PC-3 (cell line): ENCODE results near the gene FSTL1. TPM values are rescaled to one million over a fixed set of nuclear protein-coding genes. Genes with fewer than 3 reads are reported as not detected.

Experiments
- ATAC-seq: fragments of 200-7000 bp; cut with Tn5 transposase; 2 replicates; pipeline ENCODE4 v1.9.1; 2020; ENCODE audit warnings: mild to moderate bottlenecking, moderate library complexity
- BruUV-seq: library from RNA; stranded (reverse); fragments of 400-500 nt; replicated peaks from 2 replicates; lab custom pipeline; 2021; lab: Mats Ljungman, UMichigan
- CTCF ChIA-PET: fragments of 300-600 bp; sonication (Branson Sonifier 250); formaldehyde crosslinking; loops from one replicate; lab custom pipeline; 2022; ENCODE audit warnings: antibody characterized with exemption; lab: Charles Lee
- POLR2A ChIA-PET: fragments of 300-600 bp; sonication (Branson Sonifier 250); formaldehyde crosslinking; loops from one replicate; lab custom pipeline; 2022; ENCODE audit warnings: antibody characterized with exemption; ENCODE audit not compliant: unreplicated experiment; lab: Charles Lee
- DNase-seq: peaks from one replicate; pipeline ENCODE4 v3.0.0-alpha.2; 2015
- H2AFZ ChIP-seq: fragments of 300-600 bp; sonication (generic); 2 replicates; pipeline ENCODE4 v1.6.0; 2016; ENCODE audit warnings: antibody characterized with exemption, low read length
- H3F3A ChIP-seq: fragments of 300-600 bp; sonication (generic); one replicate; pipeline ENCODE4 v1.6.0; 2017; ENCODE audit warnings: antibody characterized with exemption, low read length, control low read depth, mild to moderate bottlenecking; ENCODE audit not compliant: unreplicated experiment
- H3K27ac ChIP-seq: fragments of 300-600 bp; sonication (generic); 2 replicates; pipeline ENCODE4 v1.5.1; 2016; ENCODE audit warnings: mild to moderate bottlenecking, low read length
- H3K27me3 ChIP-seq: fragments of 300-600 bp; sonication (generic); 2 replicates; pipeline ENCODE4 v1.6.1; 2016; ENCODE audit warnings: low read length, mixed read lengths
- H3K36me3 ChIP-seq: fragments of 300-600 bp; sonication (generic); 2 replicates; pipeline ENCODE4 v1.6.1; 2016; ENCODE audit warnings: low read depth, mixed run types, low read length, mixed read lengths
- H3K4me1 ChIP-seq: fragments of 300-600 bp; sonication (generic); 2 replicates; pipeline ENCODE4 v1.5.1; 2016; ENCODE audit warnings: low read length; ENCODE audit not compliant: insufficient read depth
- H3K4me2 ChIP-seq: fragments of 300-600 bp; sonication (generic); 2 replicates; pipeline ENCODE4 v1.6.0; 2016; ENCODE audit warnings: low read length
- H3K4me3 ChIP-seq: fragments of 300-600 bp; sonication (generic); 2 replicates; pipeline ENCODE4 v1.5.1; 2016; ENCODE audit warnings: mild to moderate bottlenecking, low read length, mixed read lengths
- H3K79me2 ChIP-seq: fragments of 300-600 bp; sonication (generic); 2 replicates; pipeline ENCODE4 v1.6.1; 2017; ENCODE audit warnings: low read length, mixed read lengths
- H3K9ac ChIP-seq: fragments of 300-600 bp; sonication (generic); 2 replicates; pipeline ENCODE4 v1.6.0; 2016; ENCODE audit warnings: mild to moderate bottlenecking, low read length
- H3K9me2 ChIP-seq: fragments of 300-600 bp; sonication (generic); replicated peaks from 2 replicates; pipeline ENCODE4 v1.6.1; 2016; ENCODE audit warnings: mixed run types, low read length, mixed read lengths
- H3K9me3 ChIP-seq: fragments of 300-600 bp; sonication (generic); 2 replicates; pipeline ENCODE4 v1.6.1; 2016; ENCODE audit warnings: low read length, mixed read lengths
- H4K20me1 ChIP-seq: fragments of 300-600 bp; sonication (generic); 2 replicates; pipeline ENCODE4 v1.6.1; 2016; ENCODE audit warnings: low read length, mixed read lengths
- CTCF ChIP-seq: fragments of 300-600 bp; sonication (generic); conservative IDR thresholded peaks from 2 replicates; pipeline ENCODE4 v1.5.1; 2017; ENCODE audit warnings: antibody characterized with exemption, low read depth, mild to moderate bottlenecking, low read length
- EZH2 ChIP-seq: fragments of 300-600 bp; sonication (generic); IDR thresholded peaks from one replicate; pipeline ENCODE4 v1.6.1; 2017; ENCODE audit warnings: antibody characterized with exemption, mild to moderate bottlenecking, low read length; ENCODE audit not compliant: unreplicated experiment
- EZH2phosphoT487 ChIP-seq: fragments of 300-600 bp; sonication (generic); IDR thresholded peaks from 2 replicates; pipeline ENCODE4 v1.6.1; 2018; ENCODE audit warnings: mild to moderate bottlenecking, antibody characterized with exemption, low read length, borderline replicate concordance
- intact Hi-C: fragments of 100-400 bp; cut with micrococcal nuclease; formaldehyde crosslinking; loops from 2 replicates; pipeline ENCODE4 v1.9.0; 2023
- total RNA-seq: library from RNA; depleted of rRNA; stranded (reverse); fragments of >200 nt; gene quantifications from 2 replicates; pipeline ENCODE4 v1.2.3, GENCODE V29; 2014

The FSTL1 gene
- total RNA-seq, 1 experiment from 2014 or later, result 178 TPM

GRCh38 chr3:120423432-120423831 is 27.4 kb downstream of the FSTL1 start:
- H3K36me3 ChIP-seq, result peaks cover 44% of the 10 kb centered on the region; the same call in 1 of the 2 replicates
- intact Hi-C loops, result no loop called here
- no peak for DNase-seq
- no peak overlapping the region for H3K4me2 ChIP-seq
- no peaks in the 10 kb centered on the region for H3K79me2 ChIP-seq
- BruUV-seq, result no TSS peak
- TF ChIP-seq EZH2phosphoT487 (no peak), CTCF (no peak), EZH2 (no peak)
- H3K27ac ChIP-seq, result no peak overlapping the region
- no peaks in the 10 kb centered on the region for H3K9me3 ChIP-seq
- CTCF ChIA-PET, result interaction anchor here (1.0 kb wide), 1 partner anchor 20 kb away, joined by 3 read pairs; no protein-coding TSS in a partner anchor
- no peak overlapping the region for H3K9ac ChIP-seq
- H3F3A ChIP-seq, result no peaks in the 10 kb centered on the region
- no peak for ATAC-seq
- peaks cover 15% of the 10 kb centered on the region for H3K4me1 ChIP-seq
- POLR2A ChIA-PET, result no interaction called here
- no peak overlapping the region for H2AFZ ChIP-seq
- H3K9me2 ChIP-seq, result no peaks in the 10 kb centered on the region
- H3K4me3 ChIP-seq, result no peak overlapping the region
- H3K27me3 ChIP-seq, result no peaks in the 10 kb centered on the region
- H4K20me1 ChIP-seq, result no peaks in the 10 kb centered on the region

GRCh38 chr3:120421926-120422325 is 28.9 kb downstream of the FSTL1 start:
- TF ChIP-seq CTCF (no peak), EZH2 (no peak), EZH2phosphoT487 (no peak)
- DNase-seq (no peak), ATAC-seq (no peak)
- H3K9me2 ChIP-seq, result no peaks in the 10 kb centered on the region
- H3K79me2 ChIP-seq, result no peaks in the 10 kb centered on the region
- peaks cover 24% of the 10 kb centered on the region for H3K4me1 ChIP-seq
- no peaks in the 10 kb centered on the region for H3K9me3 ChIP-seq
- no peak overlapping the region for H3K4me3 ChIP-seq
- no TSS peak for BruUV-seq
- H2AFZ ChIP-seq, result no peak overlapping the region
- CTCF ChIA-PET, result interaction anchor here (0.6 kb wide), 1 partner anchor 135 kb away, joined by 3 read pairs; no protein-coding TSS in a partner anchor
- H3K27ac ChIP-seq, result no peak overlapping the region
- intact Hi-C loops, result no loop called here
- peaks cover 38% of the 10 kb centered on the region; the same call in 1 of the 2 replicates for H3K36me3 ChIP-seq
- H3K27me3 ChIP-seq, result no peaks in the 10 kb centered on the region
- H3K4me2 ChIP-seq, result no peak overlapping the region
- H3F3A ChIP-seq, result no peaks in the 10 kb centered on the region
- POLR2A ChIA-PET, result interaction anchor here (0.6 kb wide), 2 partner anchors 9 to 278 kb away, joined by 3 read pairs; no protein-coding TSS in a partner anchor
- H4K20me1 ChIP-seq, result no peaks in the 10 kb centered on the region
- H3K9ac ChIP-seq, result no peak overlapping the region

GRCh38 chr3:120420928-120421551 is 29.8 kb downstream of the FSTL1 start:
- no peaks in the 10 kb centered on the region for H3K79me2 ChIP-seq

More at GRCh38 chr3:120420928-120421551, 29.8 kb downstream of the FSTL1 start:
- intact Hi-C loops, result no loop called here
- no peak overlapping the region for H2AFZ ChIP-seq
- no peak overlapping the region for H3K9ac ChIP-seq
- CTCF ChIA-PET, result interaction anchor here (0.6 to 0.8 kb wide), 3 partner anchors 27 to 136 kb away, joined by 3 to 4 read pairs (median 3); no protein-coding TSS in a partner anchor
- no peaks in the 10 kb centered on the region for H3K9me3 ChIP-seq
- ATAC-seq (no peak), DNase-seq (no peak)
- H3F3A ChIP-seq, result no peaks in the 10 kb centered on the region
- TF ChIP-seq EZH2phosphoT487 (no peak), CTCF (no peak), EZH2 (no peak)
- POLR2A ChIA-PET, result no interaction called here
- no peaks in the 10 kb centered on the region for H3K27me3 ChIP-seq
- peaks cover 24% of the 10 kb centered on the region for H3K4me1 ChIP-seq
- H3K9me2 ChIP-seq, result no peaks in the 10 kb centered on the region
- H3K4me2 ChIP-seq, result no peak overlapping the region
- peaks cover 34% of the 10 kb centered on the region; the same call in 1 of the 2 replicates for H3K36me3 ChIP-seq
- BruUV-seq, result no TSS peak
- no peaks in the 10 kb centered on the region for H4K20me1 ChIP-seq
- H3K4me3 ChIP-seq, result no peak overlapping the region
- H3K27ac ChIP-seq, result no peak overlapping the region
